ENCODE data around the gene USH2A. TPM values are rescaled to one million over a fixed set of nuclear protein-coding genes. Genes with fewer than 3 reads are reported as not detected.

USH2A gene
- total RNA-seq, 4 donors from 2014 or later = 0.03 to 0.25 TPM; not detected in 2

GRCh38 chr1:215868500-215868899, 554.7 kb downstream of the USH2A start:
- TF ChIP-seq POLR2A (IDR thresholded peaks at IDR 0.05) (no peak), CTCF (IDR thresholded peaks at IDR 0.05) (no peak)
- H3K4me3 ChIP-seq (ENCODE audit: low read depth, poor library complexity, severe bottlenecking) = no peak overlapping the region
- WGBS, 2 donors = 24 to 26% methylated on average over 1 of the region's 1 CpG
- intact Hi-C loops (cut with DNase I; ENCODE audit: low total_unique reads) = no loop called here
- DNase-seq (ENCODE audit: low spot score in 2 of 2) = no peak

GRCh38 chr1:215865060-215865459, 558.2 kb downstream of the USH2A start:
- TF ChIP-seq POLR2A (IDR thresholded peaks at IDR 0.05) (no peak), CTCF (IDR thresholded peaks at IDR 0.05) (no peak)
- no peak overlapping the region for H3K4me3 ChIP-seq (ENCODE audit: low read depth, poor library complexity, severe bottlenecking)
- intact Hi-C loops (cut with DNase I; ENCODE audit: low total_unique reads) = no loop called here
- 77 to 86% methylated on average over 3 of the region's 3 CpGs for WGBS, 2 donors
- DNase-seq (ENCODE audit: low spot score in 2 of 2) = no peak

GRCh38 chr1:215863796-215864195, 559.5 kb downstream of the USH2A start:
- TF ChIP-seq POLR2A (IDR thresholded peaks at IDR 0.05) (no peak), CTCF (IDR thresholded peaks at IDR 0.05) (no peak)
- H3K4me3 ChIP-seq (ENCODE audit: low read depth, poor library complexity, severe bottlenecking) = no peak overlapping the region
- intact Hi-C loops (cut with DNase I; ENCODE audit: low total_unique reads) = no loop called here
- no peak for DNase-seq (ENCODE audit: low spot score in 2 of 2)

GRCh38 chr1:215860833-215861232, 562.4 kb downstream of the USH2A start:
- WGBS, 2 donors = 55 to 74% methylated on average over 3 of the region's 3 CpGs
- DNase-seq (ENCODE audit: low spot score in 2 of 2) = no peak
- TF ChIP-seq POLR2A (IDR thresholded peaks at IDR 0.05) (no peak), CTCF (IDR thresholded peaks at IDR 0.05) (no peak)
- H3K4me3 ChIP-seq (ENCODE audit: low read depth, poor library complexity, severe bottlenecking) = no peak overlapping the region
- intact Hi-C loops (cut with DNase I; ENCODE audit: low total_unique reads) = no loop called here

GRCh38 chr1:215857317-215857716, 565.9 kb downstream of the USH2A start:
- TF ChIP-seq POLR2A (IDR thresholded peaks at IDR 0.05) (no peak), CTCF (IDR thresholded peaks at IDR 0.05) (no peak)
- no peak for DNase-seq (ENCODE audit: low spot score in 2 of 2)
- intact Hi-C loops (cut with DNase I; ENCODE audit: low total_unique reads) = no loop called here
- 81 to 91% methylated on average over 2 of the region's 2 CpGs for WGBS, 2 donors
- no peak overlapping the region for H3K4me3 ChIP-seq (ENCODE audit: low read depth, poor library complexity, severe bottlenecking)

- DNase-seq (ENCODE audit: low spot score in 2 of 2) = no peak
- no peak overlapping the region for H3K4me3 ChIP-seq (ENCODE audit: low read depth, poor library complexity, severe bottlenecking)
- TF ChIP-seq POLR2A (IDR thresholded peaks at IDR 0.05) (no peak), CTCF (IDR thresholded peaks at IDR 0.05) (no peak)
- 68 to 71% methylated on average over 6 of the region's 6 CpGs for WGBS, 2 donors
- intact Hi-C loops (cut with DNase I; ENCODE audit: low total_unique reads) = no loop called here
Observed at GRCh38 chr1:215845234-215845891, 577.9 kb downstream of the USH2A start.

Data from lower leg skin (tissue), 4 donors.